ENCODE results near the gene CMYA5.
"Not testable (repeated sequence)": the region's sequence is repeated elsewhere in the genome, so short reads cannot be mapped to it uniquely, and the experiment has no call there.

CMYA5 gene

DNA sequence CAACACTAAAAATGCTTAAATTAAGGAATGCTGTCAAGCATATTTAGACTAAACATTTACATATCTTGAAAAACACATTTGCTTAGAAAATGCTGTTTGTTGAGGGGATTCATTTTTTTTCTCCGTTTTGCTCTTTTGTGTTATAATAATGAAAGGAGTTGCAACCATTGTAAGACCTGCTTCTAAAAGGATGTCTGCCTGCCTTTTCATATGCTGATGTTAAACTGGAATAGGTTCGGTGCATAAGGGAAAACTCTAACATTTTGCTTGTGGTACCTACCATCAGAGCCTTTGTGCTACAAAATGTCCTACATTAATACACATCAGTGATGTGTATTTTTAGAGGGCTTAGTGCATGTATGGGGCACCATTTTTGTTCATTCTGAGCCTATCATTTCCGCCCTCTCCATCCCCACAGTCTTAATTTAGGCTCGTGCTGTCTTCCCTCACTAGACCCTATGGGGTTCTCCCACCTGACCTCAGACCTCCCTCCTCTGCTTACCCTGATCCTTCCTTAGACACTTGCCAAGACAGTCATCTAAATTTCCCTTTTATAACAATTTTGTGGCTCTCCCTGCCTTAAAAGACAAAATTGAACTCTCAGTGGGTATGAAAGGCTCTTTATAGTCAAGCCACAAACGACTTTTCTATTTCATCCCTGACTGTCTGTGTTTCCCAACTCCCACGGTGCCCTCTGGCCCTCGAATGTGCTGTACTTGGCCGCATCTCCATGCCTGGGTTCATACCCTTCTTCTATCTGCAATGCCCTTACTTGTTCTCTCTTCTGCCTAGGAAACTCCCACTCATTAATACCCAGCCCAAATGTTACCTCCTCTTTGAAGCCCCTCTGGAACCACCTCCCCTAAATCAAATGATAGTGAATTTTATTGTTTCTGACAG, 61.2 kb downstream of the CMYA5 start:
- DNase-seq, result no peak

DNA sequence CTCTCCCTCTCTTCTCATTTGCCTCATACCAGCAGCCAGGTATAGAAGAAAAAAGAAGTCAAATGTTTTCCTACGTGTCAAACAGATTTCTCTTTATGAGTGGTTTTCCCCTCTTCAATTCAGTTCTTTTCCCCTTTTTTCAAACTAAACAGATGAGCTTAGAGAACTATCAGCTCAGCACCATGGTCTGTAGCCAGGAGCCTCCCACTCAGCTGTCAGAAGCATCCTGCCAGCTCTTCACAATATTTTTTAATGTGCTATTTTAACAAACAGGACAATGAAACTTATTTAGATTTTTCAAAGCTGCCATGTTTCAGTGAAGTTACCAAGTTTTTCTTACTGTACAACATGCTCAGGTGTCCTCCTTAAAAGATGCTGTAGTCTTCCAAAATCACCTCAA, 63.5 kb downstream of the CMYA5 start:
- DNase-seq, result no peak

DNA sequence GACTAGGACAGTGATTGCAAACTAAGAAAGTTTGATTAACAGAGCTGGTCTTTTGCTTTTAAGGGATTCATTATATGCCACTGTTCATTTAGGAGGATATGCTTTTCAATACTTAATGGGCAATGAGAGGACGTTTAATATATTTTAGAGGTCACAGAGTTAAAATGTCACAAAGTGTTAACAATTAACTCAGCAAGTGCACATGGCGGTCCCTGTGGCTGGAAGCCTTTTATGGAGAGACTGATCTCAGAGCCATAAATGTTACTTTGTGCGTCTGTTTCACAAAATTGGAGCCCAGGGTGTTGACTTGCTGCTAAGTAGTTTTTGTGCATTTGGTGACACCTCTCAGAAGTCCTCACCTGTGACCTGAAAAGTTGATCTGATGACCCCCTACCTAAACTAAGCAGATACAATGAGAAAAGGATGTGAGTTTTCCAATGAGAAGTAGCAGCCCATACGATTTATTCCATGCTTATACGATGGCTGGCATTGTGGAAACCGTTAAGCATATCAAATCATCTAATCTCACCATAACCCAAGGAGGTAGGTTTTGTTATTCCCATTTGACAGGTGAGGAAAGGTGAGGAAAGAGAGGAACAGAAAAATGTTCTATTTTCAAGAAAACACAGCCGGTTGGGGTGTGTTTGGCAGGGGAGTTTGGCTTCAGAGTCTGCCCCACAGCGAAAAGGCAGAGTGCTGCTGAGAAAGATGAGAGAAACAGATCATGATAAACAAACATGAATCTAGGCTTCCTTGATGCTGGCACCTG, 64.4 kb downstream of the CMYA5 start:
- no peak for DNase-seq

DNA sequence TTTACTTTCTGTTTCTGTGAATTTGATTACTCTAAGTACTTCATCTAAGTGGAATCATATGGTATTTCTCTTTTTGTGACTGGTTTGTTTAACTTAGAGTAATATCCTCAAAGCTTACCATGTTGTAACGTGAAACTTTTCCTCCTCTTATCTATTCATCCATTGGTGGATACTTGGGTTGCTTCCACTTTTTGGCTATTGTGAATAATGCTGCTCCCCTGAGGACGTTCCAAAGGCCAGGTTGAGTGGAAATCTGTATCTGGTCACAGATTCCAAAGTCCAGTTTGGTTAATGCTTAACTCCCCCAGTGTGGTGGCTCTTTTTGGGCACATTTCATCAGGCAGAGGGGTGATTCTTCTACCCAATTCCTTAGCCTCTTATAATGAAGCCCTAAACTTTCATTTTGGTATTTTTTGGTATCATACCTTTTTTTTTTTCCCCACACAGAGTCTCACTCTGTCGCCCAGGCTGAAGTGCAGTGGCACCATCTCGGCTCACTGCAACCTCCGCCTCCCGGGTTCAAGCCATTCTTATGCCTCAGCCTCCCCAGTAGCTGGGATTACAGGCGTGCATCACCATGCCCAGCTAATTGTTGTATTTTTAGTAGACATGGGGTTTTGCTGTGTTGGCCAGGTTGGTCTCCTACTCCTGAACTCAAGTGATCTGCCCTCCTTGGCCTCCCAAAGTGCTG, 65.4 kb downstream of the CMYA5 start:
- DNase-seq, result no peak

DNA sequence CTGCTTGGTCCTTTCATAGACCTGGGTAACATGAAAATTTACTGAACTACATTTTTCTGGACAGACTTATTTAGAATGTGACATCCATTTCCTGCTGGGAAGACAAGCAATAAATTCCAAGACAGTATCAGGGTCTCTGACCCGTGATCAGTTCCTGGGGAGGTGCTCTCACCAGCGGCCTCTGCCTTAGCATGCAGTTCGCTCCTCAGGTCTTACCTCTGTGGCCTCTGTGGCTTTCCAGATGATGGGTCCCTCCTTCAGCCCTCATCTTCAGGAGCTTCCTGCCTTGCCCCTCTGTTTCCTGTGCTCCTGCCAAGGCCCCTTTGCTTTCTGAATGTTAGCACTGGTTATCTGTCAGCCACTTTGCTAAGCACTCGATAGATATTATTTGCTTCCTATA, 66.4 kb downstream of the CMYA5 start:
- no peak for DNase-seq

DNA sequence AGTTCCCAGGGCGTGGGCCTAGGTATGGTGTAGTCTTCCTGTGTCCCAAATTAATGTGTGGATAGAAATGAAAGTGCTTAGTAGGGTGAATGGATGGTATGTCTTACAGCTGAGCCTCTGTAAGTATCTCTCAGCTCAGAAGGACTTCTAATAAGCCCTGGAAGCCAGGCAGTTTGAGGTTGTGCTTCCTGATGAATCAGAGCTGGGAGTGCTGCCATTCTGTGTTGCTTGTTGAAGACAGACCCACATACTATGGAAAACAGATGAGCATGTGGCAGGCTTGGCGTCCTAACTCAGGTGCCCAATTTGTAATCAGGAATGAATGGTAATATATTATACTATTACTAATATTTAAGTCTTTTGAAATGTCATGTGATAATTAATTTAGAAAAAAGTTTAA, 69.8 kb downstream of the CMYA5 start:
- DNase-seq, result peak; percentile 60

DNA sequence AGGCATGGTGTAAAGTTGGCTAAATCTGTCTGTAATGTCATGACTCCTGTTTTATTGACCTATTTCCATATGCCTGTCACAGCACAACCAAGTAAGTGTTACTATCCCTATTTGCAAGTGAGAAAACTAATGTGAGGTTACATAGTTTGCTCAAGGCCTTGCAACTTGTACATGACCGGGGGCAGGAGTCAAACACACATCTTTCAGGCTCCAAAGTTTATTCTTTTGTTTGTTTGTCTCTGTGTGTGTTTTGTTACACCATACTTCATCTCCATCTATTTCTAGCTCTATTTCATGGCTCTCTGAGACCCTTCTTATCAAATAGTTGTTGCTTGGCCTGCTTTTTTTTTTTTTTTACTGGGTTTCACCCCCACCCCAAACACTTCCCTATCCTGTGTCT, 70.2 kb downstream of the CMYA5 start:
- DNase-seq, result no peak

DNA sequence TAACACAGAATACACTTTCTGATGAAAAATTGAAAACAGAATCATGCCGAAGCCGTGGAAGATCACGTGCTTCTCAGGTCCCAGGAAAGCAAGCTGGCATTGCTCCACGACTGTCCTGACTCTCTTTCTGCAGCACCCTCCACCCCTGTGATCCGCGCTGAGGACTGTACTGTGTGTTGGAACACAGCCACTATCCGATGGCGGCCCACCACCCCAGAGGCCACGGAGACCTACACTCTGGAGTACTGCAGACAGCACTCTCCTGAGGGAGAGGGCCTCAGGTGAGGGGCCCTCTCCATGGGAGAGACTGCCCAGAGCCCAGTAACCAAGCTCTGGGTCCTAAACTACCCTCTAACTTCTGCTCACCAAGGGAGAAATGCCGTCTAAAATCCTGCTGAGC, 73.3 kb downstream of the CMYA5 start:
- no peak for DNase-seq

DNA sequence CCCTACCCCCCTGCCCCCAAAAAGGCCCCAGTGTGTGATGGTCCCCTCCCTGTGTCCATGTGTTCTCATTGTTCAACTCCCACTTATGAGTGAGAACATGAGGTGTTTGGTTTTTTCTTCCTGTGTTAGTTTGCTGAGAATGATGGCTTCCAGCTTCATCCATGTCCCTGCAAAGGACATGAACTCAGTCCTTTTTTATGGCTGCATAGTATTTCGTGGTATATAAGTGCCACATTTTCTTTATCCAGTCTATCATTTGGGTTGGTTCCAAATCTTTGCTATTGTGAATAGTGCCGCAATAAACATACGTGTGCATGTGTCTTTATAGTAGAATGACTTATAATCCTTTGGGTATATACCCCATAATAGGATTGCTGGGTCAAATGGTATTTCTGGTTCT, 74.5 kb downstream of the CMYA5 start:
- DNase-seq, result not testable (repeated sequence)

DNA sequence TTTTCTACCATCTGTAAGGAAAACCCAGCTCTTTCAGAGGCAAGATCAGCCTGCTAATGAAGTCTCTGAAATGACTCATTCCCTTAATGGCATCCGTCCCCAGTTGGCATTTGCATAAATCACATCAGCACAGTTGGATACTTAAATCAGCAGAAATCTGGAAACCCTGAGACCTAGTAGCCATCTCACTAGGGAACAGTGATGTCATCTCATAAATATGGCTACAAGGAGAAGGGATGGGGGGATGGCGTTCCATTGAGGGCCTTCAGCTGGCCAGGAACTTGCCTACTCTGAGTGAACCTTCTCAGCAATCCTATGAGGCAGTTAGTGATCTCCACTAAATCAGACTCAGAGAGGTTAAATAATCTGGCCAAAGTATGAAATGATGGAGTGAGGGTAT, 81.8 kb downstream of the CMYA5 start:
- peak; percentile 8 for DNase-seq

DNA sequence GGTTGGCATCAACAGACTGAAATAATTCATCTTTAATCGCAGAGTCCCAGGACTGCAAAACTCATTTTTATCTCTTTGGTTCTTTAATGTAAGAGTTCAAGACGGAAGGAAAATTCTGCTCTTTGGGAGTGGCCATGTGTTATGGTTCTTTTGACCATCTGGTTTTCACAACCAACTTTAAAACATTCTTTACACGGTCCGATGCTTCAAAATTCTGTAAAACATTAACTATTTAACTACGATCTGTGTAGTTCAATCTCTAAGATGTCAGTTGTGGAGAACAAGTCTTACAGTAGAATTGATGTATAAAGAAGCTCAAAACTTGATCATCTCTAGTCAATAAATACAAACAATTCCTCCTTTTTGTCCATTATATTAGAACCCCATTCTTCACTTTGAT, 83.0 kb downstream of the CMYA5 start:
- DNase-seq, result no peak

DNA sequence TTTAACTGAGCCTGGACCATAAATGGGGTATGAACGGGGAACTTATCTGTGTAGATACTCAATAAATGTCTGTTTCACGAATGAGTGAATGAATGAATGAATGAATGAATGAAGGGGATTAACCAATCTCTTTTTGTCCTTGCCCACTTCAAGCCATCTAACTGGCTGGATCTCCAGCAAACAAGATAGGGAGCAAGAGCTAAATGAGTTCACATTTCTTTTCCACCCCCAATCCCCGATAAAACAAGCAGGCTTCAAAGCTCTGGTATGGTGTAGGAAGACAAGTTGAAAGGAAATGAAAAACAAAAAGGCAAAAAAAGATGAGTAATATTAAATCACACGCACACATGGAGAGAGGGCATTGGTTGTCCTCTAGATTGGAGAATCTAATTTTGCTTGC, 84.0 kb downstream of the CMYA5 start:
- no peak for DNase-seq

DNA sequence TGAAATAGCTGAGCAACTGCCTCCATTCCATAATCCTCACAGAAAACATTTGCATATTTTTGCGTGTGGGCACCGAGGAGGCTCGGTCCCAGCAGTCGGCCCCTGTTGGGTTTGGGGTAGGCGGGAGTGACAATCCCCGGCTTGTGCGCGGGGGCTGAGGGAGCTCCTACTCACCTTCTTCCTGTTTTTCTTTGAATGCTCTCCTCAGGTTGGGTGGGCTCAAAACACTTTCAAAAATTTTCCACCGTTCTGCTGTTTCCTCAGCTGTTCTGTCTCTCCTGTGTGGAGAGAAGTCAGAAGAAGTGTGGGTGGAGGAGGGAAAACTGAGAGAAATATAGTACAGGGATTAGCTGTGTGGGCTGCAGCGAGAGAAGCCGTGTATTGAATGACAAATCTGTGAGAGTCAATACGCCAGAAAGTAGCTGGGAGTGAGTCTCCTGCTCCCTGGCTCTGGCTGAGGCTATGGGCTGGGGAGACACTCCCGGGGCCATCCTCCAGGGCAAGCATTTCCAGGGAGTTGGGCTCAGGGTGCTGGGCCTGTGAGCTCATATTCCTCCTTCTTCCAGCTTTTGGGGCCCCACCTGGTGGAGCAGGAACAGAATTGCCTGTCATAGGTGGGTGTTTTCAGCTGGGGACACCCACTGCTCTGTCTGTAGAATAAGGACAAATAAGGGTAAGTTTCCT, 84.7 kb downstream of the CMYA5 start:
- DNase-seq, result peak; percentile 42

DNA sequence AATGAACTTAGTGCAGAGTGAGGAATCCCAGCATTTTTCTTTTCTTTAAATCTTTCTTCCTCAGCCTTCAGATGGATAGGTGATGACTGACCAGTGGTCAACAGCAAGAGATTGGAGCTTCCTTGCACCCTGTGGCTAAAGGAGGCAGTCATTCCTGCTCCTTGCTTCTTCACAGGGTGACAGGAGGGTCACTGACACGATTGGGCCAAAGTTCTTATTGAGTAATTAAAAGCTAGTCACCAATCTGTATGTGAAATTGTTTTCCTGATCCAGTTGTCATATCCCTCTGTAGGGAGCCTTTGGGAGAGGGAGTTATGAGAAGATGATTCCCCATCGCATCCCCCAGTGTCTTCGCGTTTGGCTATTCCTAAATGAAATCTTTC, 85.2 kb downstream of the CMYA5 start:
- DNase-seq, result no peak

DNA sequence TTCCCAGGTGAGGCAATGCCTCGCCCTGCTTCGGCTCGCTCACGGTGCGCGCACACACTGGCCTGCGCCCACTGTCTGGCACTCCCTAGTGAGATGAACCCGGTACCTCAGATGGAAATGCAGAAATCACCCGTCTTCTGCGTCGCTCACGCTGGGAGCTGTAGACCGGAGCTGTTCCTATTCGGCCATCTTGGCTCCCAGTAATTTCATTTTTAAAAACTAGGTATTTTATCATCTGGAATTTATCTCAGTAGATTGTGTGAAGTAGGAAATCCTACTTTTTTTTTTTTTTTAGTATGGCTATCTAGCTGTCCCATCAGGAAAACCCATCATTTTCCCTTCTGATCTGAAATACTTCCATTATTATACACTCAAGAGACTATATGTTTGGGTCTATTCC, 95.1 kb downstream of the CMYA5 start:
- not testable (repeated sequence) for DNase-seq

DNA sequence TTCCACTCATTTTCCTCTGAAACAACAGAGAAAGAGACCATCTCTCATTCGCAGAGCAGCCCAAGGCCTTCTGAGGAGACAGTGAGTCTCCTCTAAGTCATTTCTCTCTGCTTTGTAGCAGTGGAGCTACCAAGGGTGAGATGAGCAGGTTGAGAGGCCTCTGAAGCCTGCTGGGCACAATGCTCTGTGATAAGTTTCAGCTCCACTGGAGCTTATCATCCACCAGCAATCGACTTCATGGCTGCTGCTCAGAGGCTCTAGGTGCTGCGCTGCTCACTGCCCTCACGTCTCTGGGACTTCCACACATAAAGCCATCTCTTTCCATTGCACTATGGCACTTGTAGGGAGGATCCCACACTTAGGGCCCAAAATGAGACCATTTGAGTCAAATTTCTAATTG, 96.3 kb downstream of the CMYA5 start:
- DNase-seq, result no peak

DNA sequence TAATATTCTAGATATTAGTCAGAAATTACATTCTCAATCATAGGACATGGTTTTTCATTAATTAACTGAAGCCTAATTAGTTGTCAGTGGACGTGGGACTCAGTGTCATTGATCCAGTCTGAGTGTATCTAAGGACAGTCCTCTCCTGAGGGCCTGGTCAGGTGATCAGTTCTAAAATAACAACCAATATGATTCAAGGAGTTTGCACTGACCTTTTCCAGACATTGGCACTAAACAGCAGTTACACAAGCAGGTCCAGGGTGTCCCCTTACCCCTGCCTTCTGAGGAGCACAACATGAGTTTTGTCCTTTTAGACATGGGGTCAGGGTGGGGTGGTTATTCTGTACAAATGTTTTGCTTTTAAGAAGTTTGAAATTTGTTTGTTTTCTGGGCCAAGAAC, 97.8 kb downstream of the CMYA5 start:
- DNase-seq, result no peak

DNA sequence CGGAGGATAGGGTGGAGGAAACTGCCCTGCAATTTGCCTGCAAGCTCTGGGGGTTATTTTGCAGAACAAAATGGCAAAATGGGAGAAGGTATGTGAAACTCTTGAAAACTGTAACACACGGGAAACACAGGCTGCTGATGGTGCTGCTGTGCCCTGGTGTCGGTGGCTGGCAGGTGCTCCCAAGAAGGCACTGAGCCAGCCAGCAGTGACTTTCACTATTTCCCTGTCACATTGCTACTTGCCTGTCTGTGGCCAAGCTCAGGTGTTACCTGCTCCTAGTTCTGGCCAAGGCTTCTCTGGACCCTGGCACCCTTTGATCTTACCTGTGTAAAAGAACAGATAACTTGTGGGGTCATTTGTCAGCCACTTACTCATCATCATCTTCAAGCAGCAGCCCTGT, 102.2 kb downstream of the CMYA5 start:
- DNase-seq, result no peak

DNA sequence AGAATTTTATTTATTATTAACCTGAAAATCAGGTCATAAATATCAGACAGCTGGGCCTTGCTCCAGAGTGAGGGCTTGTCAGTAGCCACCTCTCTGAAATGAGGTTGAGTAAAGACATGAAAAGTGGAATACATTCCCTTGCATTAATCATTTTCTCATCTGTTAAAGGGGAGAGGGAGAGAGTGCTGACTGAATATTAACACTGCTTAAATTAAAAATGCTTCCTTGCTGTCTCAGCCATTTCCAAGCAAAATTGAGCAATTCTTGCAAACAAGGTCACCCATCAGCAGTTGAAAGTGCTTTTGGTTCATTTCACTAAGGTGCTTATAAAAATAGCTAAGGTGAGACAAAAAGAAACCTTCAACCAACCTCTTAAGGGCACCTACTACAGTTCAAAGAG, 102.8 kb downstream of the CMYA5 start:
- DNase-seq, result no peak

DNA sequence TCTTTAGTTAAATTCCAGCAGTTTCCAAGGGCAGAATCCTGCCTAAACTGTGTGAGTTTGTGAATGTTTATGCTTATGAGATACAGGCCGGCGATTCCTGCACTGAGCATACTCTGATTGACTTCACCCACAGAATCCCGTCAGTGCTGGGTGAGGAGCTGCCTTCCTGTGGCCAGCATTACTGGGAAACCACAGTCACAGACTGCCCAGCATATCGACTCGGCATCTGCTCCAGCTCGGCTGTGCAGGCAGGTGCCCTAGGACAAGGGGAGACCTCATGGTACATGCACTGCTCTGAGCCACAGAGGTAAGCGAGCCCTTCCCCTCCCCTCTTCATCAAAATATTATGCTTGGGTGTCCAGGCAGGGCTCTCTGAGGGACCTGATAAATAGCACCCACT, 103.7 kb downstream of the CMYA5 start:
- no peak for DNase-seq

DNA sequence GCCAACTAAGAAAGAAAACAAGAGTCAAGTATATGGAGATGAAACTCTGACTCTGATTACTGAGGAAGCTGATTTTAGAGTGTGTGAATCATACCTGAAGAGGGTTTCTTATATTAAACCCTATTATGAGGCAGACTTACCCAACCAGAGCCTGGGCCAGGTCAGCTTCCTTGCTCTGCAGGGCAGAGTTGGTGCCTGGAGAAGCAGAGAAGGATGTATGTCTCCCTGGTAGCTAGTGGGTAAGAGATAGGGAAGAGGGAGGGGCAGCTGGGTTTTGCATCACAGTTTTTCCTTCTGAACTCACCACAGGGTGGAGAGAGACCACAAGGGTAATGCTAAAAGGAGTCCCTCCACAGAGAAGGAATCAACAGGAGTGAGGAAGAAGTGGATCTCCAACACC, 104.1 kb downstream of the CMYA5 start:
- DNase-seq, result no peak

DNA sequence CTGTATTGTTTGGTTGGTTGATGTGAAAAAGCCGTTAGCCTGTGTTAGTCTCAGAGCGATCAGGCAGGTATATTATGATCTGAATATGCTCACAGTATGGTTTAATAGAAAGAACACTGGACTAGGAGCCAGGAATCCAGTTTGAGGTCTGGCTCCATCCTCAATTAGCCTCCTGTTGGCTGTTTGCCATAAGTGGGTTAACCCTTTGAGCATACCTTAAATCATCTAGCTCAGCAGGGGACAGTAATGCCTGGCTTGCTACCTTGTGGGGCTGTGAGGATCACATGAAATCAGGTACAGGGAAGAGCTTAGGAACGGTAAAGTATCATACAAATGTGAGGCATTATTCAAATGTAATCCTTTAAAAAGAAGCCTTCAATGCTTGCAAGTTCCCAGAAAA, 104.7 kb downstream of the CMYA5 start:
- no peak for DNase-seq

DNA sequence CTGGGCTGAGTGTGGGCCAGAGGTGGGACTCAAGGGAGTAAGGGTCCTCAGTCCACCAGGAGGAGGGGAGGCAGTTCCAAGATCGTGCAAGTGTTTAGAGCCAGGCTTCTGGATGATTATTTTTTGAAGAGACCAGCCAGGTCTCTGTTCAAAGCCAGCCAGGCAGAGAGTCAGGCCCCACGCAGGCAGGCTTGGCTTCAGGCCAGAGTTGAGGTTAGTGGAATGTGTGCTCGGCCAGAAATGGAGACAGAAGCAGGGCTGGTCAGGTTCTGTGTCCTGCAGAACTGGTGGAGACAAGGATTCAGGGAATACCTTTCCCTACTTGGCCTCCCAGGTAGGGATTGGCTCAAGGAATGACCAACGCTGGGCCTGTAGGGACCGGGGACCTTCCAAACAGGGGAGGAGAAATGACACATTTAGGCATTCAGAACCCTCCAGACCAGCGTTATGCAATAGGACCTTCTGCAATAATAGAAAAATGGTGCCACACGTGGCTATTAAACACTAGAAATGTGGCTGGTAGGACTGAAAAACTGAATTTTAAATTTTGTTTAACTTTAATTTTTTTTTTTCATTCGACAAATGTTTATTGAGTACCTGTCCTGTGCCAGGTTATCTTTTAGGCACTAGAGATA, 106.2 kb downstream of the CMYA5 start:
- no peak for DNase-seq

Data from HCEC 1CT (cell line).